ENCODE measurements around the gene RNF141.

The RNF141 gene

DNA sequence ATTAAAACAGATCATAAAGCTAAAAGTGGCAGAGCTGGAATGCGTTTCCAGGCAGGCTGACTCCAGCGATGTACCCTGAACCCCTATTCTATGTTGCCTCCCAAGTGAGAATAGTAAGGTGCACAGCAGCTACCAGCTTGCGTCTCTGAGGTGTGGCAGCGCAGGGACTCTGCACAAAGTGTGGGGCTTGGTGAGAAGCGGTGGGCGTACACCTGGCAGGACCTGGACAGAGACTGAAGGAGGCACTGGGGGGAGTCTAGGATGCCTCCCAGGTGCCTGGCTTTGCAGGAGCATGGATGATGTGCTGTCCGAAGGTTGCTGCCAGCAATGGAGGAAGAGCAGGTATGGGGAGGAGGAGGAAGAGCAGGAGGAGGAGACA is 43.0 kb downstream of the RNF141 start:
- no peak for DNase-seq (ENCODE audit: low spot score)

DNA sequence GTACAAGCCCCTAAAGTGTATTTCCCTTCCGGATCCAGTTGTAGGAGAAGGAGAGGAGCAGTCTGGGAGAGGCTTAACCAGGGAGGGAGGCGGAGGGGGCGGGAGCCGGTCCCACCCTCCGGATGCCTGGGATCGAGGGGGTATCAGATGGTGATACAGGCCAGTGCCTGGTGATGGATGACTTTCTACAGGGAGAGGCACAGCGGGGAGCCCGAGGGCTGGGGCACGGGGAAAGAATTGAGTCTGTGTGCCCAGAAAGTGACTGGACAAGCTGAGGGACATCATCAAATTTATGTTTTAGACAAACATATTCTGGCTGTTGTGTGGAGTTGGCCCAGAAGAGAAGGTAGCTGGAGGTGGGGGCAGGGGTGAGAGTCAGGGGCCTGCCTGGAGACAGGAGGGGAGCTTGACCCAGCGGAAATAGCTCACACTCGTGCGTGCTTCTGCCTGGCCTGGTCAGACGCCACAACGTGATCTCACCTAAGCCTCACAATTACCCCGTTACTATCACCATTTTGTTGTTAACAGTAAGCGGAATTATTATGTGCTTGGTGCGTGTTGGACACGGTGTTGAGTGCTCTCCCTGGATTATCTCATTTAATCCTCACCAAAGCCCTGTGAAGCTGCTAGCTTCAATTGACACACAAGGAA is 43.5 kb downstream of the RNF141 start:
- DNase-seq (ENCODE audit: low spot score) = no peak

GRCh38 chr11:10496296-10496936 is 44.6 kb downstream of the RNF141 start:
- DNase-seq (ENCODE audit: low spot score) = no peak

DNA sequence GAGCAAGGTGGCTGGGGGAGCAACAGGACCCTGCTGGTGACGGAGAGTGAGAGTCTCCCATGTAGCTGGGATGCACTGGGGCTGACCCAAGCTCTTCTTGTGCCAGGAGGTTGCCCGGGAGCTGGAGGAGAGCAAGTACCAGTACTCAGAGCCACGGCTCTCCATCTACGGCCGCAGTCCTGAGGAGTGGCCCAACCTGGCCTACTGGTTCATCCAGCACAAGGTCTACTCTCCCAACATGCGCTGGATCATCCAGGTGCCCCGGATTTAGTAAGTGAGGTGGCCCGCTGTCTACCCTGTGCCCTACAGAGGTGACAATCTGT is 45.6 kb downstream of the RNF141 start:
- DNase-seq (ENCODE audit: low spot score) = no peak

DNA sequence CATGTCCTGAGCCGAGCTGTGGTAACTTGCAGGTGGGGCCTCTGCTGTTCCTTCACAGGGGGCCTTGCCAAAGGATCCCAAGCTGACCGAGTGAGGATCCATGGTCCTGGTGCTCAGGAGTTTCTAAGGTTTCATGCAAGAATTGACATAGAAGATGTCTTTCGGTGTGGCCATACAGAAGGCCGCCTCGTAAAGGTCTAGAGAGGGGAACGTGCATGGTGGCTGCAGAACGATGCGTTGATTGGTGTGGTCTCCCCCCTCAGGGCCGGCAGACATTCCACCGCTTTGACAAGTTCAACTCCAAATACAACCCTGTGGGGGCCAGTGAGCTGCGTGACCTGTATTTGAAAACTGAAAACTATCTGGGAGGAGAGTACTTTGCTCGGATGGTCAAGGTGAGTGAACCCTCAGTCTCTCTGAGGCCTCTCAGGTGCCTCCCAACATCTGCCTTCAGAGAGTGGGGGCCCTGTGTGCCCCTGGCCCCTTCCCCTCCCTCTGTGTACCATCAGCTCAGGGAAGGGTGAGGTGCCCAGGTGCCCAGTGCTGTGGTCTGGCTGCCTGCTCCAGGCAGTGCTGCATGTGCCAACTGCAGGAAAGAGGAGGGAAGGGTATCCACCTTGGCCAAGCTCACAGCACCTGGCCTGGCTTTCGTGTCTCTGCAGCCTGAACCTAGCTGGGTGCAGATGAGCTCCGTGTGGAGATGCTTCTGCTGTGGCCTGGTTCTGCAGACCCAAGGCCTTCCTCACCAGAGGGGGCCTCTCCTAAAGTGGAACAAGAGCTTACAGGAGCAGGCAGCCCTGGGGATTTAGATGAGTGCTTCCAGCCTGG is 46.1 kb downstream of the RNF141 start:
- DNase-seq (ENCODE audit: low spot score) = no peak

DNA sequence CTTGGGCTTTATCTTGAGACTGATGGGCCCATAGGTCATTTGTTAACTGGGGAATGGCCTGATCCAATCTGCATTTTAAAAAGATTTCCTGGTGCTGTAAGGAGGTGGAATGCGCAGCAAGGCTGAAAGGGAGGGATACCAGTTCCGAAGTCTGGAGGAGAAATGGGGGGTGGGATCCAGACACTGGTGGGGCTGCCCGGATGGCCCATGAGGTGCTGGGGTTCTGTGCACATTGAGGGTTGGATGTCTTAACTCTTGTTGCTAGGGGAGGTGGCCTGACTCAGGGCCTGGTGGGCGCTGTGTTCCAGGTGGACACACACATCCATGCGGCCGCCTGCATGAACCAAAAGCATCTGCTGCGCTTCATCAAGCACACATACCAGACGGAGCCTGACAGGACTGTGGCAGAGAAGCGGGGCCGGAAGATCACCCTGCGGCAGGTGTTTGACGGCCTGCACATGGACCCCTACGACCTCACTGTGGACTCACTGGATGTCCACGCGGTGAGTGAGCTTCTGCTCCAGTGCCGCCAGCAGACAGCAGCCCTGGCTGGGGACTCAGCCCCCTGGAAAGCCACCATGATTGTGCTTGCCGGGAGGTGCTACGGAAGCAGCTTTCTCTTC is 47.8 kb downstream of the RNF141 start:
- DNase-seq (ENCODE audit: low spot score) = no peak

DNA sequence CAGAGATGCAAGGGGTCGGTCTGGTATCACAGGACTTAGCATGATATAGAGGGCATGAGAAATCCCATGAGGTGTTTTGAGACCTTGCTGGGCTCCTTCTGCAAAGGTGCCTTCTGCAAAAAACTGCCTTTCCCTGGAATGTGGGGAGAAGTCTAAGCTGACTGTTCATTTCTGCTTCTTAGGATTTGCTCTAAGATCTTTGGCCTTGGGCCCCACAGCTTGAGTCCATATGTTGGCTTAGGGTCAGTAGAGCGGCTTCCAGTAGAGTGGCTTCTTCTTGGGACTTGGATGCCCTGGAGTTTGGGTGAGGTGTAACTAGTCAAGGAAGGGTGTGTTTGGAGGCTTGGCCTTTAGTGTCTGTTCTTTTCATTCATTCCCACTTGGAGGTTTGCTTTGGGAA is 48.9 kb downstream of the RNF141 start:
- DNase-seq (ENCODE audit: low spot score) = no peak

DNA sequence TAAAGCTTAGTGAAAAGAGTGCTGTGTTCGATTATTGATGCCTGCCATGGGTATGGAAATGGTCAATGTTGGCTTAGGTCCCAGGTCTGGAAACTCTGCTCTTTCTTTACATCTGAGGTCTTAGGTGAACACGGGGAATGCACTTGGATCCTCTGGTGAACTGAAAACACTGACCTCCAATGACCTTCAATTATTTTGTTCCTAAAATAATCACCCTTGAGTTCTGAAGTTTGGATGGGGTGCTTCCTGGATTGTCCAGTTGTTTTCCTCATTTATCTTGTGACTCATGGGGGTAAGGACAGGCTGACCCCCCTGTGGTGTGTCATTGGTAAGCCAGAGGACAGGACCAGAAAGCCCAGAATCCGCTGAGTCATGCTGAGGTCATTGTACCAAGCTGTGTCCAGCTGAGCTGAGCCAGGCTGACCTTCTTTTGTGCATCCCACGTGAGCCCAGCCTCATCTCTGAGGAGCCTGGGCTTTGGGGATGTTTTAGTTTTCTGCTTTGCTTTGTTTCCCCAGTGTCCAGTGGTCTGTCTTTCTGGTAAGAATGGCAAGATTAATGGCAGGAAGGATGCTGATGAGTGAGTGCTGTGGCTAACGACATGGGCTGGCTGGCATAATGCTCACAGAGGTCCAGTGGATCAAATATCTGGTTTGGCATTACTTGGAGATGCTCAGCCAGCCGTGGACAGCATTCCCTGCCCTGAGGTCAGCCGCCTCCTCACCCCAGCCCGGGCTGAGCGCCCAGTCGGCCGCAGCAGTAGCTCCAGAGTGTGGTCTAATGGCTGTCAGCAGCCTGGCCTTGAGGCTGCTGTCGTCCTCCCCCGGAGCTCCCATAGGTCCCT is 50.4 kb downstream of the RNF141 start:
- DNase-seq (ENCODE audit: low spot score) = peak; percentile 61

DNA sequence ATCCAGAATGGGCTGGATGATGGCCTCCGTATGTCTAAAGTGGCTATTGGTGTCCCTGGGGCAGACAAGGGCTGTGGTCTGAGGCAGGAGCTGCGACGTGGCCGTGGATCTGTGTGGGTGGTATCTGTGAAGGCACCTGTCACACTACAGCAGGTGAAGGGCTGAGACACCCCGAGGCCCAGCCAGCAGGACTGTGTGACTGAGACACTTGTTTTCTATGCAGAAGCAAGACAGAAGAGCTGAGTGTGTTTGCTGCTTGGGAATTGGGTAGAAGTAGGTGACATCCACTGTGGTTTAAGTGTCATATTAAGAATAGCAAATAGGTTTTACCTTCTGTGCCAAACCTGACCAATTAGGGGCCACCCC is 51.0 kb downstream of the RNF141 start:
- DNase-seq (ENCODE audit: low spot score) = no peak

- DNase-seq (ENCODE audit: low spot score) = peak; percentile 88
Observed at GRCh38 chr11:10488934-10489691, 51.9 kb downstream of the RNF141 start.

- peak; percentile 92 for DNase-seq (ENCODE audit: low spot score)
Observed at GRCh38 chr11:10488121-10488933, 52.7 kb downstream of the RNF141 start.

DNA sequence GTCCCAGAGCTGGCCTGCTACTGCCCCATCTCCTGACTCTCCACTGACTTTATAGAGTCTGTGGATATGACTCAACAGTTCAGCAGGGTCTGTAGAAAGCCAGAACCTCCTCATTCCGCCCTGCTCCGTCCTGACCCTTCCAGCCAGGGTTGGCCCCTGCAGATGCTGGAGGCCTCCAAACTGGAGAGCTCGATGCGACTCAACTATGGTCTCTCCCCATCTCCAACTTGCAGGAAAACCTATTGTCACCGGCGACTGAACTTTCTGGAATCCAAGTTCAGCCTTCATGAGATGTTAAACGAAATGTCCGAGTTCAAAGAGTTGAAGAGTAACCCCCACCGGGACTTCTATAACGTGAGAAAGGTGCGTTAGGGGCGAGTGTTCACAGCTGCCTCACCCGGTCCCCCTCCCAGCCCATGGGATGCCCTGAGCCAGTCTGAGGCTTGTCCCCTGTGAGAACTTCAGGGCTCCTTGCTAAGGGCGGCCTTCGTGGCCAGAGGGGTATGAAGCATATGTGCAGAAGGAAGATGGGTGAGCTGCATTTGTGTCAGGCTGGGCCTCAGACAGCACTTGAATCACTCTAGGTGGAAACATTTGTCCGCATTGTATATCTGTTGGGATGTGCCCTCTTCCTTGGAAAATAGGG is 53.9 kb downstream of the RNF141 start:
- no peak for DNase-seq (ENCODE audit: low spot score)

- no peak for DNase-seq (ENCODE audit: low spot score)
Observed at GRCh38 chr11:10486161-10486840, 54.7 kb downstream of the RNF141 start.

DNA sequence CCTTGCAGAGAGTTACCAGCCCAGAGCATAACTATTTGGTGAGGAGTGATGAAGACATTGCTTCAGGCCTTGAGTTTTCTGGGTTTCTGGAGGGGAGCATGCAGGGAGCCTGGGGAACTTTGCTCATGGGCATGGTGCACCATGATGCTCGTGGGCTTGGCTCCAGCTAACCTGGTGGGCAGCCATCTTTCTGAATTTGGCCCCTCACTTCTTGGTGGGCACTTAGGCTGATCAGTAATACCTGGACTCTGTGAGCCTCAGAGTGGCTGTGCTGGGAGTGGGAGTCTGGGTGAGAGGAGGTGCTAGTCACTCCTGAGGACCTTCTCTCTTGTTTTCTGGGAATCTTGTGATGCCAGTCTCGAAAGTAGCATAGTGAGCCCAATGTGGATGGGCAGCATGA is 55.3 kb downstream of the RNF141 start:
- DNase-seq (ENCODE audit: low spot score) = no peak

- DNase-seq (ENCODE audit: low spot score) = no peak
Observed at GRCh38 chr11:10484461-10485180, 56.4 kb downstream of the RNF141 start.

GRCh38 chr11:10483584-10483983 is 57.4 kb downstream of the RNF141 start:
- no peak for DNase-seq (ENCODE audit: low spot score)

- DNase-seq (ENCODE audit: low spot score) = no peak
Observed at GRCh38 chr11:10483174-10483573, 57.8 kb downstream of the RNF141 start.

DNA sequence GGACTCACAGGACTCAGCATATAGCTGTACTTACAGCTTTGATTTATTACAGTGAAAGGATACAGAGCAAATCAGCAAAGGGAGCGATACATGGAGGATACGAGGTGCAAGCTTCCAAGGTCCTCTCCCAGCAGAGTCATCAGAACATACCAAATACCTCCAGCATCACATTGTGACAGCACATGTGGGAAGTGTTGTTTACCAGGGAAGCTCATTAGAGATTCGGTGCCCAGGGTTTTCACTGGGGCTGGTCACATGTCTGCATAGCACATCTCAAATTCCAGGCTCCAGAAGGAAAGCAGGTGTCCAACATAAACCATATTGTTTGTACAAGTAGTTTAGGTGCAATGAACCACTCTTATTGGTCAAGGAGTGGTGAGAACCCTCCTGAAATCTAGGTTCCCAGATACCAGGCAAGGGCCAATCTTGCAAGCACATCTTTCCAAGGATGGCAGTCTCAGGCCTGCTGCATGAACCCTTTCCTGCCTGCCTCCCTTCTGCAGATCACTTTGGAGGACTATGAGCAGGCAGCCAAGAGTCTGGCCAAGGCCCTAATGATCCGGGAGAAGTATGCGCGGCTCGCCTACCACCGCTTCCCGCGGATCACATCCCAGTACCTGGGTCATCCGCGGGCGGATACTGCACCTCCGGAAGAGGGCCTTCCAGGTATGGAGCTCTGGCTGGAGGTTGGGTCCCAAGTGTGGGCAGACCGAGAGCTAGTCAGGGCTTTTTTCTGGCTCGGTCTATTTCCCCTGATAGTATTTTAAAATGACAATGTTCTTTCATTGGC is 59.2 kb downstream of the RNF141 start:
- no peak for DNase-seq (ENCODE audit: low spot score)
